ENCODE measurements around the gene H2AZ2.

The H2AZ2 gene

GRCh38 chr7:44847920-44848634 lies at the start of gene H2AZ2:
TSS of gene H2AZ2 (minus strand) at chr7:44848087. CDS start at chr7:44847971, 116 bp downstream.
- no peak; the same call in none of the 2 replicates for TF ChIP-seq CTCF (IDR thresholded peaks at IDR 0.05)

GRCh38 chr7:44897309-44897708 lies 49.4 kb upstream of the H2AZ2 start:
- no peak for TF ChIP-seq CTCF (IDR thresholded peaks at IDR 0.05)

- TF ChIP-seq CTCF (IDR thresholded peaks at IDR 0.05): no peak
These were observed 47.1 kb upstream of the H2AZ2 start for GRCh38 chr7:44894888-44895580.

GRCh38 chr7:44893710-44894234 lies 45.9 kb upstream of the H2AZ2 start:
- no peak for TF ChIP-seq CTCF (IDR thresholded peaks at IDR 0.05)

- TF ChIP-seq CTCF (IDR thresholded peaks at IDR 0.05): no peak
These were observed 43.9 kb upstream of the H2AZ2 start for GRCh38 chr7:44891791-44892190.

GRCh38 chr7:44891372-44891771 lies 43.5 kb upstream of the H2AZ2 start:
- TF ChIP-seq CTCF (IDR thresholded peaks at IDR 0.05): no peak

- no peak for TF ChIP-seq CTCF (IDR thresholded peaks at IDR 0.05)
These were observed 41.3 kb upstream of the H2AZ2 start for GRCh38 chr7:44889086-44889781.
